ENCODE data around the gene UBR4.

UBR4 gene

GRCh38 chr1:19057784-19058475, 152.1 kb downstream of the UBR4 start:
- H3K36me3 Mint-ChIP-seq (ENCODE audit: low read depth) = peaks cover 6% of the 10 kb centered on the region
- H3K4me3 Mint-ChIP-seq = no peak overlapping the region
- peaks cover 26% of the 10 kb centered on the region for H3K4me1 Mint-ChIP-seq
- H3K27ac Mint-ChIP-seq = no peak overlapping the region
- peaks cover 18% of the 10 kb centered on the region for H3K9me3 Mint-ChIP-seq
- peaks cover 23% of the 10 kb centered on the region for H3K27me3 Mint-ChIP-seq (ENCODE audit: low read depth, poor library complexity)
- no peak for TF ChIP-seq CTCF (IDR thresholded peaks at IDR 0.05)
- DNase-seq = no peak

- peaks cover 26% of the 10 kb centered on the region for H3K27me3 Mint-ChIP-seq (ENCODE audit: low read depth, poor library complexity)
- no peak overlapping the region for H3K4me3 Mint-ChIP-seq
- peaks cover 13% of the 10 kb centered on the region for H3K9me3 Mint-ChIP-seq
- TF ChIP-seq CTCF (IDR thresholded peaks at IDR 0.05) = no peak
- DNase-seq = no peak
- peaks cover 6% of the 10 kb centered on the region for H3K36me3 Mint-ChIP-seq (ENCODE audit: low read depth)
- H3K27ac Mint-ChIP-seq = no peak overlapping the region
- peaks cover 31% of the 10 kb centered on the region for H3K4me1 Mint-ChIP-seq
Observed at GRCh38 chr1:19057182-19057779, 152.8 kb downstream of the UBR4 start.

GRCh38 chr1:19055701-19056100, 154.4 kb downstream of the UBR4 start:
- Mint-ChIP-seq H3K4me3 (no peak overlapping the region), H3K27me3 (ENCODE audit: low read depth, poor library complexity) (peaks cover 29% of the 10 kb centered on the region), H3K9me3 (no peaks in the 10 kb centered on the region), H3K36me3 (ENCODE audit: low read depth) (no peaks in the 10 kb centered on the region), H3K27ac (no peak overlapping the region), H3K4me1 (peaks cover 26% of the 10 kb centered on the region)
- DNase-seq = no peak
- TF ChIP-seq CTCF (IDR thresholded peaks at IDR 0.05) = no peak

GRCh38 chr1:19055001-19055400, 155.1 kb downstream of the UBR4 start:
- Mint-ChIP-seq H3K9me3 (no peaks in the 10 kb centered on the region), H3K36me3 (ENCODE audit: low read depth) (no peaks in the 10 kb centered on the region), H3K27ac (no peak overlapping the region)

GRCh38 chr1:19054216-19054615, 155.8 kb downstream of the UBR4 start:
- Mint-ChIP-seq H3K4me1 (peaks cover 26% of the 10 kb centered on the region), H3K4me3 (no peak overlapping the region), H3K36me3 (ENCODE audit: low read depth) (no peaks in the 10 kb centered on the region), H3K9me3 (no peaks in the 10 kb centered on the region), H3K27me3 (ENCODE audit: low read depth, poor library complexity) (peaks cover 36% of the 10 kb centered on the region), H3K27ac (no peak overlapping the region)
- TF ChIP-seq CTCF (IDR thresholded peaks at IDR 0.05) = no peak
- DNase-seq = no peak

More at GRCh38 chr1:19055001-19055400, 155.1 kb downstream of the UBR4 start:
- DNase-seq = no peak
- Mint-ChIP-seq H3K27me3 (ENCODE audit: low read depth, poor library complexity) (peaks cover 36% of the 10 kb centered on the region), H3K4me1 (peaks cover 26% of the 10 kb centered on the region), H3K4me3 (no peak overlapping the region)
- TF ChIP-seq CTCF (IDR thresholded peaks at IDR 0.05) = no peak

- no peak overlapping the region for H3K27ac Mint-ChIP-seq
- TF ChIP-seq CTCF (IDR thresholded peaks at IDR 0.05) = no peak
- no peak overlapping the region for H3K4me3 Mint-ChIP-seq
- H3K36me3 Mint-ChIP-seq (ENCODE audit: low read depth) = no peaks in the 10 kb centered on the region
- peaks cover 22% of the 10 kb centered on the region for H3K4me1 Mint-ChIP-seq
- no peak for DNase-seq
- H3K9me3 Mint-ChIP-seq = no peaks in the 10 kb centered on the region
- peaks cover 33% of the 10 kb centered on the region for H3K27me3 Mint-ChIP-seq (ENCODE audit: low read depth, poor library complexity)
Observed at GRCh38 chr1:19053486-19053885, 156.6 kb downstream of the UBR4 start.

Data from nephron progenitor cell (in vitro differentiated cells).